ENCODE data around the gene GNG7.
A peak's percentile ranks its signal among the peaks of the same experiment; 100 is the strongest.

The GNG7 gene

DNA sequence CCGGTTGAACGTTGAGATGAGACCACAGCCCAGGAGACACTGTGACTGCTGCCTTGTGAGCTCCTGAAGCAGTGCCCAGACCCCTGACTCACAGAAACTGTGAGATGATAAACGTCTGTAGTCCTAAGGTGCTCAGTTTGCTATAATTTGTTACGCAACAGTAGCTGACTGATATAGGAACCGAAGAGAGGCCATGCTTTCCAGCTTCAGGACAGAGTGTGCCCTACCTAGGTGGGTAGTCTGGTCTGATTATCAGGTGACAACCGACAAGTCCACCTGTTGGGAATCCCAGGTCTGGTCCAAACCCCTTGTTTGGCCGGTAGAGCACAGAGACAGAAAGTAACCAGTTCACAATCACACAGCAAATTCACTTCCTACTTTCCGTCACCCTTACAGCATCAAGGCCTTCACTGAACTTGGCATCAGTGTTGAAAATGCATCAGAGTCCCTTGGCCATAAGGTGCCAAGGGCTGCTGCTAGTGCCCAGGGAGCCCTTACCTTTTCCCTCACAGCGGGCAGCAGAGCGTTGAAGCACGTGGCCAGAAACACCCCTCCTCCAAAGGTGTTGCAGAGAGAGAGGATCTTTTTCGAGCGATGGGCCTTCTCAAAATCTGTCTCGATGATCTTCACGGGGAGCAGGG, 34.2 kb upstream of the GNG7 start:
- DNase-seq (ENCODE audit: low spot score): no peak
- peaks cover 0 to 7% of the 10 kb centered on the region in 2 donors for H3K9me3 ChIP-seq (replicated peaks in 1 of 2; ENCODE audit: control insufficient read depth in 2 of 2, insufficient read depth in 1 of 2, low read depth in 1 of 2, low read length in 2 of 2)
- no peak overlapping the region for H4K91ac ChIP-seq (ENCODE audit: low read depth, low read length, poor library complexity)
- no peak overlapping the region for H4K8ac ChIP-seq (ENCODE audit: low read depth, low read length)
- H3K27me3 ChIP-seq (ENCODE audit: control insufficient read depth in 3 of 3, insufficient read depth in 3 of 3, low read depth in 1 of 3, low read length in 3 of 3): no peaks in the 10 kb centered on the region
- no peak overlapping the region for H3K9ac ChIP-seq (ENCODE audit: low read depth, low read length, poor library complexity)
- no peak overlapping the region for H3K4me3 ChIP-seq (ENCODE audit: low read length in 2 of 2)
- H3K79me1 ChIP-seq (ENCODE audit: low read depth, low read length): peaks cover 21% of the 10 kb centered on the region
- H3K18ac ChIP-seq (ENCODE audit: low read length): no peak overlapping the region
- peaks cover 5 to 12% of the 10 kb centered on the region in 2 donors for H3K4me1 ChIP-seq (ENCODE audit: control insufficient read depth in 2 of 2, insufficient read depth in 1 of 2, low read depth in 1 of 2, low read length in 2 of 2)
- no peak overlapping the region for H2BK5ac ChIP-seq (ENCODE audit: low read length)
- H2AK5ac ChIP-seq (ENCODE audit: low read depth, low read length): no peak overlapping the region
- no peak overlapping the region for H2BK15ac ChIP-seq (ENCODE audit: low read length)
- H2BK120ac ChIP-seq (ENCODE audit: low read depth, low read length): no peak overlapping the region
- no peak overlapping the region for H3K14ac ChIP-seq (ENCODE audit: low read length)
- peaks cover 27 to 40% of the 10 kb centered on the region in 2 donors for H3K36me3 ChIP-seq (replicated peaks in 1 of 2; ENCODE audit: control insufficient read depth in 2 of 2, insufficient read depth in 2 of 2, low read length in 2 of 2)
- no peak overlapping the region for H3K27ac ChIP-seq (replicated peaks; ENCODE audit: low read length)
- no peak overlapping the region for H3K23ac ChIP-seq (ENCODE audit: low read depth, low read length, poor library complexity)
- WGBS, 2 donors (ENCODE audit: extremely low coverage in 2 of 2, insufficient read length in 2 of 2, insufficient replicate concordance in 1 of 2): no CpG with 5 or more reads among the region's 15 CpGs
- no peak overlapping the region for H3K4ac ChIP-seq (ENCODE audit: low read length)
- H3K4me2 ChIP-seq (ENCODE audit: insufficient read depth, low read length, poor library complexity, severe bottlenecking): no peak overlapping the region
- H2BK12ac ChIP-seq (ENCODE audit: low read length): no peak overlapping the region
- no peak overlapping the region for H2AFZ ChIP-seq (ENCODE audit: low read length)

DNA sequence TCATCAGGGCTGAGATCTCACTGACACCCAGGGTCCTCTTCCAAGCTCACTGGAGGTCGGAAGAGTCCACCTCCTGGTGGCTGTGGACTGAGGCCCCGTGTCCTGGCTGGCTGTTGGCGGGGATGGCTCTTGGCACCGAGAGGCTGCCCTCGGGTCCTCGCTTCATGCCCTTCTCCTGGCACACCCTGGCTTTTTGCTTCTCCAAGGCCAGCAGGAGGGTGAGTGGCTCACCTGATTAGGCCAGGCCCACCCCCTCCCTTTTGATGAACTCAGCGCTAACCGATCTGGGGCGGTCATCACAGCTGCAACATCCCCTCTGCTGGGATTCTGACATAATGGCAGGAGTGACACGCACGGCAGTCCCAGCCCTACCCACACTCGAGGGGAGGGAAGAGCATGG, 32.9 kb upstream of the GNG7 start:
- DNase-seq (ENCODE audit: low spot score): no peak
- Histone ChIP-seq H3K9ac (ENCODE audit: low read depth, low read length, poor library complexity) (no peak overlapping the region), H4K8ac (ENCODE audit: low read depth, low read length) (no peak overlapping the region), H3K4me2 (ENCODE audit: insufficient read depth, low read length, poor library complexity, severe bottlenecking) (no peak overlapping the region), H3K14ac (ENCODE audit: low read length) (no peak overlapping the region), H3K4me1 (ENCODE audit: control insufficient read depth in 2 of 2, insufficient read depth in 1 of 2, low read depth in 1 of 2, low read length in 2 of 2) (peaks cover 5 to 15% of the 10 kb centered on the region in 2 donors), H2BK15ac (ENCODE audit: low read length) (no peak overlapping the region), H3K27me3 (ENCODE audit: control insufficient read depth in 3 of 3, insufficient read depth in 3 of 3, low read depth in 1 of 3, low read length in 3 of 3) (no peaks in the 10 kb centered on the region), H3K18ac (ENCODE audit: low read length) (no peak overlapping the region), H3K4me3 (ENCODE audit: low read length in 2 of 2) (peak overlapping the region in 1 of 2 donors; percentile 5), H3K27ac (replicated peaks; ENCODE audit: low read length) (no peak overlapping the region), H3K23ac (ENCODE audit: low read depth, low read length, poor library complexity) (no peak overlapping the region), H3K4ac (ENCODE audit: low read length) (no peak overlapping the region), H2AFZ (ENCODE audit: low read length) (no peak overlapping the region), H2BK120ac (ENCODE audit: low read depth, low read length) (no peak overlapping the region), H2AK5ac (ENCODE audit: low read depth, low read length) (no peak overlapping the region), H3K79me1 (ENCODE audit: low read depth, low read length) (peaks cover 21% of the 10 kb centered on the region), H4K91ac (ENCODE audit: low read depth, low read length, poor library complexity) (no peak overlapping the region), H3K36me3 (replicated peaks in 1 of 2; ENCODE audit: control insufficient read depth in 2 of 2, insufficient read depth in 2 of 2, low read length in 2 of 2) (peaks cover 27 to 41% of the 10 kb centered on the region in 2 donors), H3K9me3 (replicated peaks in 1 of 2; ENCODE audit: control insufficient read depth in 2 of 2, insufficient read depth in 1 of 2, low read depth in 1 of 2, low read length in 2 of 2) (peaks cover 0 to 7% of the 10 kb centered on the region in 2 donors), H2BK5ac (ENCODE audit: low read length) (no peak overlapping the region), H2BK12ac (ENCODE audit: low read length) (no peak overlapping the region)
- WGBS, 2 donors (ENCODE audit: extremely low coverage in 2 of 2, insufficient read length in 2 of 2, insufficient replicate concordance in 1 of 2): no CpG with 5 or more reads among the region's 12 CpGs

DNA sequence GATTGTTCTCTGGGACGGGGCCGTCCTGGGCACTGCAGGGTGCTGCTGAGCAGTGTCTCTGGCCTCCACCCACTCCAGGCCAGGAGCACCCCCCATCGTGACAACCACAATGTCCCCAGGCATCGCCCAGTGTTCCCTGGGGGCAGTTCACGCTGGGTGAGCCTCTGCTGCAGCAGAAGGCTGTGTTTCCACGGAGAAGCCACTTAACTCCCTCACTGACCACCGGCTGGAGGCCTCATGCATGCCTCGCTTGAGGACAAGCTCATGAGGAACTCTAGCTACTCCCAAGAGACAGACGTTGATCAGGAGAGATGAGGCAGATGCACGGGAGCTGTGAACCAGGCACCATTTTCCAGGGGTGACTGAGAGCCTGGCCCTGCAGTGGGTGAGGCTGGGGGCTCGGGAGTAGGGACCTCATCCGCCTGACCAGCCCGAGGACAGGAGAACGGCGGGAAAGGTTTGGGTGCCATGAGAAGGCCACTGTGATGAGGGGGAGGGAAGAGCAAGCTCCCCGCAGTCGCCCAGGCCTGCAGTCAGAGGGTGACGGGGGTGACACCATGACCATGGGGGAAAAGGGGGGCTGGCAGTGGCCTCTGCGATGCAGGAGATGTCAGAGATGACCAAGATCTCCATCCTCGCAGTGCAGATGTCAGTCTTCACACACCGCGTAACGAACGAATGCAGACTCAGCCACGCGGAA, 32.2 kb upstream of the GNG7 start:
- H3K18ac ChIP-seq (ENCODE audit: low read length): no peak overlapping the region
- no peak overlapping the region for H2AK5ac ChIP-seq (ENCODE audit: low read depth, low read length)
- no peaks in the 10 kb centered on the region for H3K27me3 ChIP-seq (ENCODE audit: control insufficient read depth in 3 of 3, insufficient read depth in 3 of 3, low read depth in 1 of 3, low read length in 3 of 3)
- no peak overlapping the region for H3K14ac ChIP-seq (ENCODE audit: low read length)
- no CpG with 5 or more reads among the region's 26 CpGs for WGBS, 2 donors (ENCODE audit: extremely low coverage in 2 of 2, insufficient read length in 2 of 2, insufficient replicate concordance in 1 of 2)
- no peak overlapping the region for H4K8ac ChIP-seq (ENCODE audit: low read depth, low read length)
- no peak for DNase-seq (ENCODE audit: low spot score)
- no peak overlapping the region for H2BK120ac ChIP-seq (ENCODE audit: low read depth, low read length)
- no peak overlapping the region for H2BK5ac ChIP-seq (ENCODE audit: low read length)
- no peak overlapping the region for H3K4me2 ChIP-seq (ENCODE audit: insufficient read depth, low read length, poor library complexity, severe bottlenecking)
- H2AFZ ChIP-seq (ENCODE audit: low read length): no peak overlapping the region
- H3K23ac ChIP-seq (ENCODE audit: low read depth, low read length, poor library complexity): peak overlapping the region; percentile 25
- no peak overlapping the region for H4K91ac ChIP-seq (ENCODE audit: low read depth, low read length, poor library complexity)
- H2BK12ac ChIP-seq (ENCODE audit: low read length): no peak overlapping the region
- H3K4ac ChIP-seq (ENCODE audit: low read length): no peak overlapping the region
- H2BK15ac ChIP-seq (ENCODE audit: low read length): no peak overlapping the region
- H3K9ac ChIP-seq (ENCODE audit: low read depth, low read length, poor library complexity): no peak overlapping the region
- H3K27ac ChIP-seq (replicated peaks; ENCODE audit: low read length): no peak overlapping the region
- peaks cover 27 to 41% of the 10 kb centered on the region in 2 donors for H3K36me3 ChIP-seq (replicated peaks in 1 of 2; ENCODE audit: control insufficient read depth in 2 of 2, insufficient read depth in 2 of 2, low read length in 2 of 2)
- peaks cover 3 to 15% of the 10 kb centered on the region in 2 donors for H3K4me1 ChIP-seq (ENCODE audit: control insufficient read depth in 2 of 2, insufficient read depth in 1 of 2, low read depth in 1 of 2, low read length in 2 of 2)
- peak overlapping the region in 1 of 2 donors; percentile 15 for H3K4me3 ChIP-seq (ENCODE audit: low read length in 2 of 2)
- H3K9me3 ChIP-seq (replicated peaks in 1 of 2; ENCODE audit: control insufficient read depth in 2 of 2, insufficient read depth in 1 of 2, low read depth in 1 of 2, low read length in 2 of 2): peaks cover 0 to 7% of the 10 kb centered on the region in 2 donors
- H3K79me1 ChIP-seq (ENCODE audit: low read depth, low read length): peaks cover 20% of the 10 kb centered on the region

DNA sequence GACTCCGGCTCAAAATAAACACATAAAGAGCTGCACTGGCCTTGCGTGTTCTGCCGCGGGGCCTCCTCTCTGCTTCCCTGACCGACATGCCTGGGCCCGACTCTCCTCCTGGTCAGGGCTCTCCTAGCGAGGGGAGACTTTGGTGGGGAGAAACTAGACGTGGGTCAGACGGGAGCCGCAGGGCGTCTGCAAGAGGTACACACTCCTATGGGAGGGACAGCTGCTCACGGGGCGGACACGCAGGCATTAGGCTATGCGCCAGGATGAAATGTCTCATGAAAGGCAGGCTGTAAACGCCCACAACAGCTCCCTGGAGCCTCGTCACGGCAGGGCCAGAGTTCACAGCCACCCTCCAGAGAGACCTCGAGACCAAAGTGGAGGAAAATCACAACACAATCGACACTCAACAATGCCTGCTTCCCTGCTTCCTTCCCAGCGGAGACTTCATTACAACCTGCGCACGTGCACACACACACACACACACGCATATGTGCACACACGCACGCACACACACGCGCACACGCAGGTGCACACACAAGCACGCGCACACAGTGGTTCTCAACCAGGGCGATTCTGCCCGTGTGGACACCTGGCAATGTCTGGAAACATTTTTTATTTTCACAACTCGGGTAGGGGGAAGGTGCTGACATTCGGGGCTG, 31.6 kb upstream of the GNG7 start:
- H2BK15ac ChIP-seq (ENCODE audit: low read length): no peak overlapping the region
- peaks cover under 1 to 9% of the 10 kb centered on the region in 2 donors for H3K4me1 ChIP-seq (ENCODE audit: control insufficient read depth in 2 of 2, insufficient read depth in 1 of 2, low read depth in 1 of 2, low read length in 2 of 2)
- H4K8ac ChIP-seq (ENCODE audit: low read depth, low read length): no peak overlapping the region
- no peak overlapping the region for H2BK5ac ChIP-seq (ENCODE audit: low read length)
- no peaks in the 10 kb centered on the region for H3K27me3 ChIP-seq (ENCODE audit: control insufficient read depth in 3 of 3, insufficient read depth in 3 of 3, low read depth in 1 of 3, low read length in 3 of 3)
- no peak for DNase-seq (ENCODE audit: low spot score)
- no CpG with 5 or more reads among the region's 35 CpGs for whole genome bisulfite sequencing, 2 donors (ENCODE audit: extremely low coverage in 2 of 2, insufficient read length in 2 of 2, insufficient replicate concordance in 1 of 2)
- H2BK12ac ChIP-seq (ENCODE audit: low read length): no peak overlapping the region
- H3K4ac ChIP-seq (ENCODE audit: low read length): no peak overlapping the region
- H3K27ac ChIP-seq (replicated peaks; ENCODE audit: low read length): no peak overlapping the region
- H3K4me3 ChIP-seq (ENCODE audit: low read length in 2 of 2): peak overlapping the region in 1 of 2 donors; percentile 22
- peak overlapping the region; percentile 43 for H3K23ac ChIP-seq (ENCODE audit: low read depth, low read length, poor library complexity)
- H2BK120ac ChIP-seq (ENCODE audit: low read depth, low read length): no peak overlapping the region
- H3K9me3 ChIP-seq (replicated peaks in 1 of 2; ENCODE audit: control insufficient read depth in 2 of 2, insufficient read depth in 1 of 2, low read depth in 1 of 2, low read length in 2 of 2): peaks cover 0 to 7% of the 10 kb centered on the region in 2 donors
- H4K91ac ChIP-seq (ENCODE audit: low read depth, low read length, poor library complexity): no peak overlapping the region
- no peak overlapping the region for H2AK5ac ChIP-seq (ENCODE audit: low read depth, low read length)
- H3K36me3 ChIP-seq (replicated peaks in 1 of 2; ENCODE audit: control insufficient read depth in 2 of 2, insufficient read depth in 2 of 2, low read length in 2 of 2): peaks cover 27 to 41% of the 10 kb centered on the region in 2 donors
- H3K14ac ChIP-seq (ENCODE audit: low read length): no peak overlapping the region
- H3K4me2 ChIP-seq (ENCODE audit: insufficient read depth, low read length, poor library complexity, severe bottlenecking): no peak overlapping the region
- H3K79me1 ChIP-seq (ENCODE audit: low read depth, low read length): peaks cover 14% of the 10 kb centered on the region
- H3K18ac ChIP-seq (ENCODE audit: low read length): no peak overlapping the region
- H2AFZ ChIP-seq (ENCODE audit: low read length): no peak overlapping the region
- peak overlapping the region; percentile 24 for H3K9ac ChIP-seq (ENCODE audit: low read depth, low read length, poor library complexity)

Measured in neuronal stem cell (in vitro differentiated cells).